ENCODE results near the gene ACVR2A.
A peak's percentile ranks its signal among the peaks of the same experiment; 100 is the strongest.

The ACVR2A gene

GRCh38 chr2:147844697-147845410, at the start of gene ACVR2A:
Gene ACVR2A, plus strand, starts transcription at chr2:147845029. Its CDS starts 124 bp downstream, at chr2:147845153.
- DNase-seq (ENCODE audit: low spot score) = peak; percentile 60

GRCh38 chr2:147800316-147800715, 44.5 kb upstream of the ACVR2A start:
- DNase-seq (ENCODE audit: low spot score) = no peak

GRCh38 chr2:147806846-147807245, 38.0 kb upstream of the ACVR2A start:
- DNase-seq (ENCODE audit: low spot score) = no peak

- DNase-seq (ENCODE audit: low spot score) = no peak
Measured at GRCh38 chr2:147808520-147808919, 36.3 kb upstream of the ACVR2A start.

GRCh38 chr2:147810883-147811765, 33.7 kb upstream of the ACVR2A start:
- peak; percentile 4 for DNase-seq (ENCODE audit: low spot score)

GRCh38 chr2:147818741-147819140, 26.1 kb upstream of the ACVR2A start:
- no peak for DNase-seq (ENCODE audit: low spot score)

- DNase-seq (ENCODE audit: low spot score) = no peak
Measured at GRCh38 chr2:147824620-147825019, 20.2 kb upstream of the ACVR2A start.

- no peak for DNase-seq (ENCODE audit: low spot score)
Measured at GRCh38 chr2:147826278-147827087, 18.3 kb upstream of the ACVR2A start.

GRCh38 chr2:147827088-147827375, 17.8 kb upstream of the ACVR2A start:
- no peak for DNase-seq (ENCODE audit: low spot score)

- DNase-seq (ENCODE audit: low spot score) = no peak
Measured at GRCh38 chr2:147829106-147829505, 15.7 kb upstream of the ACVR2A start.

GRCh38 chr2:147836099-147836498, 8.7 kb upstream of the ACVR2A start:
- DNase-seq (ENCODE audit: low spot score) = no peak

- DNase-seq (ENCODE audit: low spot score) = no peak
Measured at GRCh38 chr2:147843391-147843863, 1.4 kb upstream of the ACVR2A start.

- peak; percentile 86 for DNase-seq (ENCODE audit: low spot score)
Measured at GRCh38 chr2:147843864-147844696, 749 bp upstream of the ACVR2A start.

GRCh38 chr2:147845411-147845971, 662 bp downstream of the ACVR2A start:
- DNase-seq (ENCODE audit: low spot score) = peak; percentile 52

GRCh38 chr2:147846412-147847081, 1.7 kb downstream of the ACVR2A start:
- peak; percentile 2 for DNase-seq (ENCODE audit: low spot score)

- no peak for DNase-seq (ENCODE audit: low spot score)
Measured at GRCh38 chr2:147847746-147848391, 3.0 kb downstream of the ACVR2A start.

GRCh38 chr2:147850838-147851237, 6.0 kb downstream of the ACVR2A start:
- no peak for DNase-seq (ENCODE audit: low spot score)

GRCh38 chr2:147851244-147851930, 6.6 kb downstream of the ACVR2A start:
- DNase-seq (ENCODE audit: low spot score) = no peak

GRCh38 chr2:147854557-147855134, 9.8 kb downstream of the ACVR2A start:
- DNase-seq (ENCODE audit: low spot score) = no peak
